Thoracic aorta (tissue), 2 donors: Measurements from ENCODE around the gene FXYD1. TPM values are rescaled to one million over a fixed set of nuclear protein-coding genes. Genes with fewer than 3 reads are reported as not detected.

ENCODE experiments used
- ATAC-seq: fragments of 150-250 bp; one replicate; pipeline ENCODE4 v1.8.0; 2017; ENCODE audit warnings: low read depth; ENCODE audit not compliant: insufficient number of reproducible peaks, low FRiP score
- DNase-seq: peaks from one replicate; pipeline ENCODE4 v3.0.0-alpha.2; 2020; ENCODE audit warnings: low spot score
- H3K27ac ChIP-seq, 2 donors: fragments of 200-600 bp; sonication (generic); 1 replicate in 1 of 2; 2 replicates in 1 of 2; pipeline ENCODE4 v1.5.1; 2016; ENCODE audit warnings: mild to moderate bottlenecking in 2 of 2, moderate library complexity in 2 of 2
- H3K27me3 ChIP-seq: fragments of 200-600 bp; sonication (generic); replicated peaks from 2 replicates; pipeline ENCODE4 v1.6.0; 2016; ENCODE audit warnings: mild to moderate bottlenecking; ENCODE audit not compliant: insufficient read depth
- H3K36me3 ChIP-seq: fragments of 200-600 bp; sonication (generic); one replicate; pipeline ENCODE4 v1.5.1; 2016
- H3K4me1 ChIP-seq, 2 donors: fragments of 200-600 bp; sonication (generic); 1 replicate in 1 of 2; 2 replicates in 1 of 2; pipeline versions ENCODE4 v1.5.1 to v1.6.0; 2016; ENCODE audit warnings: low read depth in 2 of 2, mild to moderate bottlenecking in 1 of 2; ENCODE audit not compliant: control insufficient read depth in 1 of 2
- H3K4me3 ChIP-seq: fragments of 200-600 bp; sonication (generic); 2 replicates; pipeline ENCODE4 v1.5.1; 2016; ENCODE audit warnings: mild to moderate bottlenecking
- H3K9me3 ChIP-seq: fragments of 200-600 bp; sonication (generic); 2 replicates; pipeline ENCODE4 v1.5.1; 2016
- CTCF ChIP-seq: fragments of 200-600 bp; sonication (generic); IDR thresholded peaks from one replicate; pipeline ENCODE4 v1.5.1; 2019; ENCODE audit warnings: antibody characterized with exemption
- total RNA-seq, 2 donors: library from RNA; depleted of rRNA; stranded (reverse); fragments of >200 nt; gene quantifications; one replicate each; pipeline versions ENCODE4 v1.1.0 to v1.2.3, GENCODE V29; 2016

The FXYD1 gene
- total RNA-seq, 2 donors from 2014 or later: 50.7 to 65.8 TPM

GRCh38 chr19:35143231-35143715 is 4.6 kb downstream of the FXYD1 start, which contains the start of gene FXYD7:
FXYD7 (plus strand) TSS chr19:35143255; CDS start chr19:35143334, 79 bp downstream.
- Histone ChIP-seq H3K27ac (no peak within 1 kb of the TSS), H3K27me3 (no peaks in the 10 kb centered on the region), H3K9me3 (no peaks in the 10 kb centered on the region), H3K4me3 (peak within 1 kb of the TSS; percentile 24), H3K36me3 (no peaks in the 10 kb centered on the region), H3K4me1 (peaks cover 17 to 31% of the 10 kb centered on the region in 2 donors)
- no peak for TF ChIP-seq CTCF
- ATAC-seq: no peak
- DNase-seq: no peak

- ATAC-seq: no peak
- DNase-seq: no peak
- no peaks in the 10 kb centered on the region for H3K9me3 ChIP-seq
- no peak overlapping the region for H3K27ac ChIP-seq
- no peak for TF ChIP-seq CTCF
- H3K27me3 ChIP-seq: no peaks in the 10 kb centered on the region
- H3K4me3 ChIP-seq: no peak overlapping the region
- no peaks in the 10 kb centered on the region for H3K36me3 ChIP-seq
- peaks cover 15 to 29% of the 10 kb centered on the region in 2 donors for H3K4me1 ChIP-seq
These were observed 5.2 kb downstream of the FXYD1 start for GRCh38 chr19:35143818-35144217.

GRCh38 chr19:35144259-35144599 is 5.6 kb downstream of the FXYD1 start:
- H3K9me3 ChIP-seq: no peaks in the 10 kb centered on the region
- no peak for DNase-seq
- TF ChIP-seq CTCF: no peak
- H3K4me3 ChIP-seq: no peak overlapping the region
- H3K4me1 ChIP-seq: peaks cover 15 to 29% of the 10 kb centered on the region in 2 donors
- H3K27ac ChIP-seq: no peak overlapping the region
- no peaks in the 10 kb centered on the region for H3K27me3 ChIP-seq
- no peaks in the 10 kb centered on the region for H3K36me3 ChIP-seq
- no peak for ATAC-seq

GRCh38 chr19:35144600-35145436 is 6.2 kb downstream of the FXYD1 start:
- ATAC-seq (no peak), DNase-seq (no peak)
- H3K4me1 ChIP-seq: peaks cover 15 to 27% of the 10 kb centered on the region in 2 donors
- no peaks in the 10 kb centered on the region for H3K36me3 ChIP-seq
- H3K9me3 ChIP-seq: no peaks in the 10 kb centered on the region
- H3K27me3 ChIP-seq: no peaks in the 10 kb centered on the region
- H3K27ac ChIP-seq: no peak overlapping the region
- TF ChIP-seq CTCF: no peak
- H3K4me3 ChIP-seq: no peak overlapping the region

- peak overlapping the region in 1 of 2 donors; percentile 2 for H3K27ac ChIP-seq
- TF ChIP-seq CTCF: no peak
- ATAC-seq (no peak), DNase-seq (no peak)
- no peaks in the 10 kb centered on the region for H3K27me3 ChIP-seq
- H3K36me3 ChIP-seq: no peaks in the 10 kb centered on the region
- no peaks in the 10 kb centered on the region for H3K9me3 ChIP-seq
- no peak overlapping the region for H3K4me3 ChIP-seq
- H3K4me1 ChIP-seq: peaks cover 4 to 11% of the 10 kb centered on the region in 2 donors
These were observed 8.3 kb downstream of the FXYD1 start for GRCh38 chr19:35146746-35147459.
